H1 (cell line): ENCODE data around the gene DAGLA. TPM values are rescaled to one million over a fixed set of nuclear protein-coding genes. Genes with fewer than 3 reads are reported as not detected.

Experiments used
- CTCF ChIA-PET: fragments of 300-600 bp; sonication (Branson Sonifier 250); formaldehyde crosslinking; loops from one replicate; lab custom pipeline; 2021; ENCODE audit not compliant: partially characterized antibody; lab: Charles Lee
- POLR2A ChIA-PET: fragments of 300-600 bp; sonication (Branson Sonifier 250); formaldehyde crosslinking; loops from one replicate; lab custom pipeline; 2021; ENCODE audit warnings: inconsistent platforms; ENCODE audit not compliant: partially characterized antibody; lab: Charles Lee
- DNase-seq, 2 experiments: peaks; one replicate each; pipeline versions ENCODE4 v3.0.0 to v3.0.0-alpha.2; 2010 to 2022; ENCODE audit warnings: low spot score in 2 of 2, low read depth in 1 of 2, mixed read lengths in 1 of 2
- FAIRE-seq: peaks from 2 replicates; lab custom pipeline; 2011; peaks lifted over from hg19 to GRCh38; lab: Jason Lieb, UNC
- H2AFZ ChIP-seq: 2 replicates; pipeline ENCODE4 v1.8.1; 2012; ENCODE audit warnings: low read length, inconsistent platforms
- H2AK5ac ChIP-seq: 2 replicates; pipeline ENCODE4 v1.6.1; 2013; ENCODE audit warnings: low read depth, low read length
- H2BK120ac ChIP-seq: replicated peaks from 2 replicates; pipeline ENCODE3; 2013; ENCODE audit warnings: low read depth, low read length, inconsistent platforms
- H2BK12ac ChIP-seq: 2 replicates; pipeline ENCODE4 v1.6.1; 2013; ENCODE audit warnings: low read depth, low read length
- H2BK15ac ChIP-seq: 2 replicates; pipeline ENCODE4 v1.6.1; 2013; ENCODE audit warnings: low read length
- H2BK20ac ChIP-seq: 2 replicates; pipeline ENCODE4 v1.6.1; 2013; ENCODE audit warnings: low read length
- H2BK5ac ChIP-seq: 2 replicates; pipeline ENCODE4 v1.6.1; 2013; ENCODE audit warnings: low read depth, low read length
- H3K14ac ChIP-seq: 2 replicates; pipeline ENCODE4 v1.6.1; 2013; ENCODE audit warnings: inconsistent platforms; ENCODE audit not compliant: insufficient read length
- H3K18ac ChIP-seq: 2 replicates; pipeline ENCODE4 v1.6.1; 2013; ENCODE audit warnings: low read length; ENCODE audit errors: extremely low read depth
- H3K23ac ChIP-seq: 2 replicates; pipeline ENCODE4 v1.6.1; 2013; ENCODE audit warnings: inconsistent platforms; ENCODE audit not compliant: insufficient read length
- H3K23me2 ChIP-seq: 2 replicates; pipeline ENCODE4 v1.6.1; 2013; ENCODE audit warnings: low read depth, low read length
- H3K27ac ChIP-seq: 2 replicates; pipeline ENCODE4 v1.6.1; 2011; ENCODE audit warnings: low read depth, low read length, inconsistent platforms
- H3K27me3 ChIP-seq, 4 experiments: replicated peaks in 1 of 4; 1 replicate in 1 of 4; 2 replicates in 3 of 4; pipeline versions ENCODE4 v1.6.1 to v1.8.1; 2011 to 2013; ENCODE audit warnings: low read length in 3 of 4, mild to moderate bottlenecking in 3 of 4, inconsistent platforms in 2 of 4, mixed read lengths in 2 of 4, moderate library complexity in 1 of 4; ENCODE audit not compliant: control insufficient read depth in 3 of 4, insufficient read depth in 3 of 4; ENCODE audit errors: extremely low read depth in 1 of 4
- H3K36me3 ChIP-seq, 4 experiments: 2 replicates each; pipeline versions ENCODE4 v1.6.1 to v1.8.1; 2011 to 2013; ENCODE audit warnings: mild to moderate bottlenecking in 4 of 4, low read length in 3 of 4, moderate library complexity in 2 of 4, control low read depth in 1 of 4, inconsistent platforms in 1 of 4; ENCODE audit not compliant: insufficient read depth in 4 of 4, control insufficient read depth in 2 of 4
- H3K4ac ChIP-seq: replicated peaks from 2 replicates; pipeline ENCODE3; 2013; ENCODE audit warnings: low read length, low read depth, mixed read lengths, inconsistent platforms; ENCODE audit not compliant: insufficient read length
- H3K4me1 ChIP-seq, 4 experiments: replicated peaks in 1 of 4; 1 replicate in 1 of 4; 2 replicates in 3 of 4; pipeline versions ENCODE4 v1.6.1 to v1.8.1; 2011 to 2013; ENCODE audit warnings: low read length in 3 of 4, inconsistent platforms in 2 of 4, mixed read lengths in 1 of 4; ENCODE audit not compliant: insufficient read depth in 4 of 4, control insufficient read depth in 3 of 4
- H3K4me2 ChIP-seq, 2 experiments: 2 replicates each; pipeline versions ENCODE4 v1.6.1 to v1.8.1; 2011 to 2013; ENCODE audit warnings: low read depth in 2 of 2, low read length in 2 of 2, control low read depth in 1 of 2, inconsistent platforms in 1 of 2, mild to moderate bottlenecking in 1 of 2; ENCODE audit not compliant: insufficient read depth in 1 of 2
- H3K4me3 ChIP-seq, 4 experiments: fragments of 200-600, 300-600 bp in 1 of 4; sonication (generic), shearing (Covaris generic), sonication (Bioruptor Twin) in 1 of 4; 2 replicates each; pipeline versions ENCODE4 v1.5.1 to v1.8.1; 2011 to 2016; ENCODE audit warnings: low read length in 4 of 4, low read depth in 3 of 4, control low read depth in 2 of 4, inconsistent platforms in 2 of 4, mild to moderate bottlenecking in 2 of 4, mixed read lengths in 1 of 4, moderate library complexity in 1 of 4; ENCODE audit not compliant: insufficient read depth in 2 of 4; ENCODE audit errors: extremely low read depth in 1 of 4
- H3K56ac ChIP-seq: replicated peaks from 2 replicates; pipeline ENCODE3; 2013; ENCODE audit warnings: low read depth, mild to moderate bottlenecking, mixed read lengths, low read length, inconsistent platforms; ENCODE audit not compliant: insufficient read length
- H3K79me1 ChIP-seq: 2 replicates; pipeline ENCODE4 v1.6.1; 2013; ENCODE audit warnings: low read depth, low read length, control low read depth
- H3K79me2 ChIP-seq, 2 experiments: 2 replicates each; pipeline versions ENCODE4 v1.6.1 to v1.8.1; 2012 to 2013; ENCODE audit warnings: low read length in 2 of 2, mild to moderate bottlenecking in 2 of 2, inconsistent platforms in 1 of 2; ENCODE audit not compliant: insufficient read depth in 2 of 2, control insufficient read depth in 1 of 2
- H3K9ac ChIP-seq, 4 experiments: replicated peaks in 1 of 4; 1 replicate in 1 of 4; 2 replicates in 3 of 4; pipeline versions ENCODE4 v1.6.1 to v1.8.1; 2011 to 2013; ENCODE audit warnings: low read depth in 3 of 4, low read length in 3 of 4, control low read depth in 2 of 4, mild to moderate bottlenecking in 2 of 4, moderate library complexity in 2 of 4, inconsistent platforms in 1 of 4; ENCODE audit errors: extremely low read depth in 1 of 4
- H3K9me3 ChIP-seq, 2 experiments: 2 replicates each; pipeline versions ENCODE4 v1.6.1 to v1.8.1; 2012 to 2013; ENCODE audit warnings: mild to moderate bottlenecking in 2 of 2, moderate library complexity in 2 of 2, control low read depth in 1 of 2, inconsistent platforms in 1 of 2, low read depth in 1 of 2, low read length in 1 of 2, mixed read lengths in 1 of 2; ENCODE audit not compliant: insufficient read depth in 2 of 2
- H4K20me1 ChIP-seq, 2 experiments: replicated peaks in 1 of 2; 2 replicates each; pipeline versions ENCODE3 to v1.8.1; 2011 to 2013; ENCODE audit warnings: inconsistent platforms in 2 of 2, low read length in 2 of 2, mild to moderate bottlenecking in 1 of 2; ENCODE audit not compliant: insufficient read depth in 2 of 2, control insufficient read depth in 1 of 2
- H4K5ac ChIP-seq: 2 replicates; pipeline ENCODE4 v1.6.1; 2013; ENCODE audit warnings: low read length, low read depth, mixed read lengths, inconsistent platforms; ENCODE audit not compliant: insufficient read length
- H4K8ac ChIP-seq: 2 replicates; pipeline ENCODE4 v1.8.0; 2013; ENCODE audit warnings: mild to moderate bottlenecking, moderate library complexity, low read length, inconsistent platforms; ENCODE audit not compliant: insufficient read depth; ENCODE audit errors: extremely low read depth
- H4K91ac ChIP-seq: replicated peaks from 2 replicates; pipeline ENCODE3; 2013; ENCODE audit warnings: low read length, mixed read lengths, inconsistent platforms; ENCODE audit not compliant: insufficient read length
- CBX5 ChIP-seq: fragments of 300-800, 300-1000 bp; sonication (generic); IDR thresholded peaks from 2 replicates; pipeline ENCODE4 v1.7.1; 2016; ENCODE audit warnings: antibody characterized with exemption, low read length, low read depth
- CREB1 ChIP-seq: IDR thresholded peaks from 2 replicates; pipeline ENCODE4 v1.6.1; 2012; ENCODE audit warnings: inconsistent platforms
- FOSL1 ChIP-seq: IDR thresholded peaks from 2 replicates; pipeline ENCODE4 v1.6.1; 2011; ENCODE audit warnings: mild to moderate bottlenecking, low read depth, low read length, moderate library complexity; ENCODE audit not compliant: insufficient read depth
- GTF2F1 ChIP-seq: IDR thresholded peaks from 2 replicates; pipeline ENCODE4 v1.6.1; 2012; ENCODE audit warnings: low read depth, low read length, improper control_type of control experiment, borderline replicate concordance
- NANOG ChIP-seq: IDR thresholded peaks from 2 replicates; pipeline ENCODE4 v1.6.1; 2011; ENCODE audit warnings: low read length, low read depth, mild to moderate bottlenecking, inconsistent platforms; ENCODE audit not compliant: insufficient read depth, poor library complexity, severe bottlenecking
- NRF1 ChIP-seq: IDR thresholded peaks from 2 replicates; pipeline ENCODE4 v1.6.1; 2011; ENCODE audit warnings: mild to moderate bottlenecking, low read depth, low read length, improper control_type of control experiment
- RXRA ChIP-seq: IDR thresholded peaks from 2 replicates; pipeline ENCODE4 v1.6.1; 2011; ENCODE audit warnings: low read depth, mild to moderate bottlenecking, low read length, moderate library complexity; ENCODE audit not compliant: insufficient read depth
- SP4 ChIP-seq: IDR thresholded peaks from 2 replicates; pipeline ENCODE4 v1.6.1; 2012; ENCODE audit warnings: low read length, inconsistent platforms
- WGBS, 2 experiments: shearing (Covaris generic) in 1 of 2; methylation state at CpG; one replicate each; pipeline versions ENCODE4 v1.1.6 to v1.1.7; 2013 to 2015; ENCODE audit warnings: low lambda C conversion rate in 2 of 2, mixed read lengths in 2 of 2, inconsistent platforms in 1 of 2, low coverage in 1 of 2, missing lambda C conversion rate in 1 of 2; ENCODE audit not compliant: insufficient replicate concordance in 2 of 2, insufficient coverage in 1 of 2, insufficient read length in 1 of 2; ENCODE audit errors: extremely low coverage in 1 of 2, missing lambda C conversion rate in 1 of 2; 5-methylcytosine and 5-hydroxymethylcytosine counted together
- polyA plus RNA-seq, 7 experiments: library from polyadenylated mRNA; depleted of rRNA in 3 of 7; stranded (reverse) in 5 of 7; unstranded in 2 of 7; fragments of >200 nt in 5 of 7; fragments of 200-250 nt in 2 of 7; gene quantifications; 1 replicate in 5 of 7; 2 replicates in 1 of 7; 4 replicates in 1 of 7; pipeline versions ENCODE4 v1.2.1 to v1.2.3, GENCODE V29; 2011 to 2013; ENCODE audit warnings: missing spikeins in 2 of 7, mixed read lengths in 2 of 7
- total RNA-seq: library from RNA; stranded (reverse); fragmentation: NEBNext Ultra II Directional; extraction: Animal tissue kit (Norgen Biotek cat#: 25700); gene quantifications from 2 replicates; pipeline ENCODE4 v1.2.1, GENCODE V29; 2021
- TF ChIP-seq, protein P1 (sequence below), 3 experiments: IDR thresholded peaks; 1 replicate in 2 of 3; 2 replicates in 1 of 3; pipeline versions ENCODE4 v1.5.1 to v1.6.1; 2011; ENCODE audit warnings: low read length in 3 of 3, mild to moderate bottlenecking in 3 of 3, inconsistent platforms in 2 of 3, low read depth in 1 of 3, moderate library complexity in 1 of 3; ENCODE audit not compliant: insufficient read depth in 1 of 3; ENCODE audit errors: control extremely low read depth in 1 of 3

Gene DAGLA
- total and polyA plus RNA-seq, 2 of the 8 experiments (the other 6 are each of a cell fraction or from before 2014, with no cell fraction given): 3.6 to 6.6 TPM

DNA sequence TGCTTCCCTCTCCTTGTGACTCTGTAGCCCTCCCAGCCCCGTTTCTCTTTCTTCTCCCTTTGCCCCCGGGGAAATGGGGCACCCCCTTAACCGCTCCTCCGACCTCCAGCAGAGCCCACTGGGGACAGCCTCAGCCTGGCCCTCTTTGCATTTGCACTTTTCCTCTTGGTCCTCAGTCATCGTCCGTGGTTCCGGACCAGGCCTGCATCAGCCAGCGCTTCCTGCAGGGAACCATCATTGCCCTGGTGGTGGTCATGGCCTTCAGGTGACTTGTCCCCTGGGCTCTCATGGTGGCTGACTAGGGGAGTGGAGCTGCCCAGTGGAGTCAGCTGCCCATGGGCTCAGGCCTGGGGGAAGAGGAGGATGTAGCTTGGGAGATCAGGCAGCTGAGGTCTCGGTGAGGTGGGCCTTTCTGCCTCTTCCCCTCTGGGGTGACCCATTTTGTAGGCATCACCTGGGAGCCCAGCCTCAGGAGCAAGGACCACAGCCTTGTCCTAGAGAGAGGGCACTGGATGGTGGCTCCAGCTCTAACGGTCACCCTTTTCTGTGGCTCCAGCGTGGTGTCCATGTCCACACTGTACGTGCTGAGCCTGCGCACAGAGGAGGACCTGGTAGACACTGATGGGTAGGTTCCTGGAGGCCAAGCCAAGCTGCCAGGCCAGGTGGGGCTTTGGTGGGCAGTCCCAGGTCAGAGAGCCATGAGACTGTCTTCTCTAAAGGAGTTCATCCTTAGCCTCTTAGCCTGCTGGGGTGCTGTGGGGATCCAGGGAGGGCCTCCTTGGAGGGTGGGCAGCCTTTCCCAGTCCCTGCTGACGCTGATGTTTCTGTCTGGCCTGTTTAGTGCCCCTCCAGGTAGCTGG lies 99.7 kb downstream of the DAGLA start:
- Histone ChIP-seq H2AFZ (no peak overlapping the region), H3K4me1 (peaks cover 0 to 7% (median 5%) of the 10 kb centered on the region in 4 experiments; a peak in 6 of 7 replicates), H3K9ac (no peak overlapping the region), H2BK15ac (no peak overlapping the region), H4K8ac (no peak overlapping the region), H3K79me2 (no peaks in the 10 kb centered on the region), H3K4me3 (no peak overlapping the region), H3K23ac (no peak overlapping the region), H3K27me3 (no peaks in the 10 kb centered on the region; a peak in 1 of 7 replicates), H4K20me1 (peaks cover 0 to 3% of the 10 kb centered on the region in 2 experiments), H2BK5ac (no peak overlapping the region), H3K18ac (no peak overlapping the region), H3K14ac (no peak overlapping the region), H3K4me2 (no peak overlapping the region), H3K23me2 (no peaks in the 10 kb centered on the region), H4K91ac (no peak overlapping the region), H2BK12ac (0 out of 2 replicates have a peak overlapping the region, but pooled peaks have one; percentile 27), H2BK20ac (no peak overlapping the region), H4K5ac (no peak overlapping the region), H2BK120ac (no peak overlapping the region), H3K79me1 (no peaks in the 10 kb centered on the region), H3K9me3 (no peaks in the 10 kb centered on the region), H3K4ac (no peak overlapping the region), H3K56ac (no peak overlapping the region), H3K36me3 (peaks cover 0 to 4% (median 0%) of the 10 kb centered on the region in 4 experiments; a peak in 2 of 8 replicates), H2AK5ac (no peak overlapping the region), H3K27ac (no peak overlapping the region)
- no peak for DNase-seq
- ChIA-PET CTCF (interaction anchor here (0.7 to 7.2 kb wide), 12 partner anchors 8 to 45 kb away, joined by 3 to 48 read pairs (median 6); partner anchors contain the start of genes FEN1, MYRF and TMEM258), POLR2A (interaction anchor here (0.5 to 5.2 kb wide), 7 partner anchors 8 to 523 kb away, joined by 3 to 56 read pairs (median 5); partner anchors contain the start of genes FEN1 and TMEM258)
- no peak for FAIRE-seq
- WGBS, 2 experiments: 87% methylated on average over 13 of the region's 14 CpGs; no CpG with 5 or more reads in 1 of the 2 experiments
- TF ChIP-seq GTF2F1: no peak
- no peak for TF ChIP-seq RXRA
- TF ChIP-seq, protein P1, sequence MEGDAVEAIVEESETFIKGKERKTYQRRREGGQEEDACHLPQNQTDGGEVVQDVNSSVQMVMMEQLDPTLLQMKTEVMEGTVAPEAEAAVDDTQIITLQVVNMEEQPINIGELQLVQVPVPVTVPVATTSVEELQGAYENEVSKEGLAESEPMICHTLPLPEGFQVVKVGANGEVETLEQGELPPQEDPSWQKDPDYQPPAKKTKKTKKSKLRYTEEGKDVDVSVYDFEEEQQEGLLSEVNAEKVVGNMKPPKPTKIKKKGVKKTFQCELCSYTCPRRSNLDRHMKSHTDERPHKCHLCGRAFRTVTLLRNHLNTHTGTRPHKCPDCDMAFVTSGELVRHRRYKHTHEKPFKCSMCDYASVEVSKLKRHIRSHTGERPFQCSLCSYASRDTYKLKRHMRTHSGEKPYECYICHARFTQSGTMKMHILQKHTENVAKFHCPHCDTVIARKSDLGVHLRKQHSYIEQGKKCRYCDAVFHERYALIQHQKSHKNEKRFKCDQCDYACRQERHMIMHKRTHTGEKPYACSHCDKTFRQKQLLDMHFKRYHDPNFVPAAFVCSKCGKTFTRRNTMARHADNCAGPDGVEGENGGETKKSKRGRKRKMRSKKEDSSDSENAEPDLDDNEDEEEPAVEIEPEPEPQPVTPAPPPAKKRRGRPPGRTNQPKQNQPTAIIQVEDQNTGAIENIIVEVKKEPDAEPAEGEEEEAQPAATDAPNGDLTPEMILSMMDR (IDR thresholded peaks at IDR 0.05; ENCODE audit: control extremely low read depth in 1 of 3, insufficient read depth in 1 of 3, low read depth in 1 of 3, low read length in 3 of 3): no peak
- TF ChIP-seq SP4: no peak
- TF ChIP-seq FOSL1: no peak
- no peak for TF ChIP-seq CBX5
- TF ChIP-seq NANOG: no peak
- TF ChIP-seq NRF1: no peak
- no peak for TF ChIP-seq CREB1
